ENCODE results near the gene TBC1D19. TPM values are rescaled to one million over a fixed set of nuclear protein-coding genes. Genes with fewer than 3 reads are reported as not detected.
"Not testable (repeated sequence)": the region's sequence is repeated elsewhere in the genome, so short reads cannot be mapped to it uniquely, and the experiment has no call there.

The TBC1D19 gene
- total and polyA plus RNA-seq, 2 donors = 9.7 to 43.3 TPM

DNA sequence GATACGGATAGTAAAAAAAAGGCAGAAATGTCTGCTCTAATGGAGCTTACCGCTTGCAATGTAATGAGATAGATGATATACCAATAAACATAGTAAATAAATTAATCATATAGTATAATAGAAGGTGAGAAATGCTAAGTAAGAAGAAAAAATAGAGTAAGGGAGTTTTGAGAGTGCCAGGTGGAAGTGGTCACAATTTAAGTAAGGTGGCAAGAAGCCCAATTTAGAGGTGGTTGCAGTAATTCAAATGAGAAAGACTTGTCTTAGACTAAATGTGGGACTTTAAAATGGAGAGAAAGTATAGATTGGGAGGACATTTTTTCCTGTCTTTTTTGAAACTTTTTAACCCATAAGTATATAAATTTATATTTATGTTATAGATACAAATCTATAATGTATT lies 26.0 kb downstream of the TBC1D19 start:
- H3K4me1 ChIP-seq (ENCODE audit: control insufficient read depth in 2 of 2, insufficient read depth in 2 of 2, low read length in 2 of 2) = peaks cover 25 to 44% of the 10 kb centered on the region in 2 donors
- H3K27ac ChIP-seq (ENCODE audit: low read depth in 1 of 2, low read length in 1 of 2) = peak overlapping the region; percentile 25 to 99
- DNase-seq (ENCODE audit: low read depth in 6 of 9, low spot score in 9 of 9) = no peak
- 96% methylated on average over 2 of the region's 2 CpGs for WGBS
- H3K9me3 ChIP-seq (ENCODE audit: control insufficient read depth in 2 of 2, insufficient read depth in 1 of 2, low read length in 1 of 2) = no peaks in the 10 kb centered on the region
- no peaks in the 10 kb centered on the region for H3K27me3 ChIP-seq (ENCODE audit: control insufficient read depth in 2 of 2, insufficient read depth in 1 of 2, low read length in 1 of 2)
- H3K4me3 ChIP-seq (ENCODE audit: low read length in 2 of 2) = no peak overlapping the region
- H3K36me3 ChIP-seq (ENCODE audit: control insufficient read depth in 2 of 2, insufficient read depth in 2 of 2, low read length in 1 of 2) = peaks cover 0 to 2% of the 10 kb centered on the region in 2 donors

DNA sequence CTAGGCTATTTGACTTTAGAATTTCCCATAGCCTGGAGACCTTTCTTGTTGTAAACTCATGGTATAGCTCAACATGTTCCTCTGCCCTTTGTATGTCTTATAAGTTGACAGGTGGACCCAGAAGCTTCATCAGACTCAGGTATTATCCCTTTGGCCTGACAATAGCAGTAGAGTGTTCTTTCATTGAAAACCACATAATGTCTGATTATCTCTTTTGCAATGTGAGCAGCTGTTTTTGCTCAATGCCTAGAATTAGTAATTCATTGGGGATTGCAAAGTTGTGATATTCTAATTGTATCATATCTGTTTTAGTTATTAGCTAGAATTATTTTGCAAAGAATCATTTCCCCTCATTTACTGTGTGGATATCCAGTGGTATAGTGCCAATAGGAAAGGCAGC lies 27.5 kb downstream of the TBC1D19 start:
- H3K4me1 ChIP-seq (ENCODE audit: control insufficient read depth in 2 of 2, insufficient read depth in 2 of 2, low read length in 2 of 2) = peaks cover 21 to 39% of the 10 kb centered on the region in 2 donors
- DNase-seq (ENCODE audit: low read depth in 6 of 9, low spot score in 9 of 9) = peak in 1 of 9 donors; percentile 50
- peak overlapping the region in 1 of 2 donors; percentile 9 for H3K4me3 ChIP-seq (ENCODE audit: low read length in 2 of 2)
- H3K9me3 ChIP-seq (ENCODE audit: control insufficient read depth in 2 of 2, insufficient read depth in 1 of 2, low read length in 1 of 2) = no peaks in the 10 kb centered on the region
- peak overlapping the region; percentile 81 to 99 for H3K27ac ChIP-seq (ENCODE audit: low read depth in 1 of 2, low read length in 1 of 2)
- peaks cover 0 to 7% of the 10 kb centered on the region in 2 donors for H3K36me3 ChIP-seq (ENCODE audit: control insufficient read depth in 2 of 2, insufficient read depth in 2 of 2, low read length in 1 of 2)
- H3K27me3 ChIP-seq (ENCODE audit: control insufficient read depth in 2 of 2, insufficient read depth in 1 of 2, low read length in 1 of 2) = no peaks in the 10 kb centered on the region

DNA sequence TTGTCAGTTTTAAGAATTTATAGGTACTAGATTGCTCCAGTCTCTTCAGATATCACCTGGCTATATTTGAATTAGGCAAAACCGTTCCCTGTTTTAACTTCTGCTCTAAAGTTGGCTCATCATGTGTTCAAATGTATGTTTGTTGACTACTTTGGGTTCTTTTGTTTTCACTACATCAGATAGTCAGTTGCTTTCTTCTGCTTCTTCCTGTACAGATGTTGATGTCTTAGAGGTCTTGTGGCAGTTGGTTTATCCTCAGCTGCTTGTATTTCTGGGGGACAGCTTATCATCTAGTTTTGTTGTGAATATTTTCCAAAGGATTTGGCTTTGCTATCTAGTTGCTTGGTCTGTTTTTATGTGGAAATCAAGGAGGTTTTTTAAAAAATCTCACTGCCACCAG lies 28.0 kb downstream of the TBC1D19 start:
- Histone ChIP-seq H3K27ac (ENCODE audit: low read depth in 1 of 2, low read length in 1 of 2) (peak overlapping the region; percentile 87 to 99), H3K27me3 (ENCODE audit: control insufficient read depth in 2 of 2, insufficient read depth in 1 of 2, low read length in 1 of 2) (no peaks in the 10 kb centered on the region), H3K36me3 (ENCODE audit: control insufficient read depth in 2 of 2, insufficient read depth in 2 of 2, low read length in 1 of 2) (peaks cover 0 to 7% of the 10 kb centered on the region in 2 donors), H3K4me3 (ENCODE audit: low read length in 2 of 2) (peak overlapping the region; percentile 17 to 21), H3K9me3 (ENCODE audit: control insufficient read depth in 2 of 2, insufficient read depth in 1 of 2, low read length in 1 of 2) (no peaks in the 10 kb centered on the region), H3K4me1 (ENCODE audit: control insufficient read depth in 2 of 2, insufficient read depth in 2 of 2, low read length in 2 of 2) (peaks cover 17 to 36% of the 10 kb centered on the region in 2 donors)
- WGBS = 5% methylated on average over 1 of the region's 1 CpG
- DNase-seq (ENCODE audit: low read depth in 6 of 9, low spot score in 9 of 9) = peak in 8 of 9 donors; percentile 48 to 91 (median 76)

DNA sequence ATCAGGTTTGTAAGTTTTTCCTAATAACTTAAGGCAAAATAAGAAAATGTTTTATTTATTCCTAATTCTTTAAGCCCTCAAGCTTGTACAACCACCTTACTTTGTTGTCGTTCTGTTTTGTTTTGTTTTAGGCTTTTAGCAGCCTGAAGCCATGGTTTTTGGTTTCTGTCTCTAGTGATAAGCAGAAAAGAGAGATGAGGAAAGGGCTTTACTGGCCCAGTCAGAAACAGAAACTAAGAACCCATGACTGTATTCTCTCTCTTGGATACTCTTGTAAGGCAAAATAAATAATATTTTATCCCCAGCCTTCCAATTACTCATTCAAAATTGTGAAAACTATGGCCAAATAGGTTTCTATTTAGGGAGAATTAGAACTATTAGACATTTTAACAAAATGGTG lies 29.4 kb downstream of the TBC1D19 start:
- Histone ChIP-seq H3K4me1 (ENCODE audit: control insufficient read depth in 2 of 2, insufficient read depth in 2 of 2, low read length in 2 of 2) (peaks cover 15 to 27% of the 10 kb centered on the region in 2 donors), H3K9me3 (ENCODE audit: control insufficient read depth in 2 of 2, insufficient read depth in 1 of 2, low read length in 1 of 2) (no peaks in the 10 kb centered on the region), H3K27me3 (ENCODE audit: control insufficient read depth in 2 of 2, insufficient read depth in 1 of 2, low read length in 1 of 2) (no peaks in the 10 kb centered on the region), H3K27ac (ENCODE audit: low read depth in 1 of 2, low read length in 1 of 2) (peak overlapping the region; percentile 27 to 99), H3K4me3 (ENCODE audit: low read length in 2 of 2) (no peak overlapping the region), H3K36me3 (ENCODE audit: control insufficient read depth in 2 of 2, insufficient read depth in 2 of 2, low read length in 1 of 2) (peaks cover 0 to 11% of the 10 kb centered on the region in 2 donors)
- DNase-seq (ENCODE audit: low read depth in 6 of 9, low spot score in 9 of 9) = peak in 1 of 9 donors; percentile 64
- 47% methylated on average over 1 of the region's 1 CpG for WGBS

DNA sequence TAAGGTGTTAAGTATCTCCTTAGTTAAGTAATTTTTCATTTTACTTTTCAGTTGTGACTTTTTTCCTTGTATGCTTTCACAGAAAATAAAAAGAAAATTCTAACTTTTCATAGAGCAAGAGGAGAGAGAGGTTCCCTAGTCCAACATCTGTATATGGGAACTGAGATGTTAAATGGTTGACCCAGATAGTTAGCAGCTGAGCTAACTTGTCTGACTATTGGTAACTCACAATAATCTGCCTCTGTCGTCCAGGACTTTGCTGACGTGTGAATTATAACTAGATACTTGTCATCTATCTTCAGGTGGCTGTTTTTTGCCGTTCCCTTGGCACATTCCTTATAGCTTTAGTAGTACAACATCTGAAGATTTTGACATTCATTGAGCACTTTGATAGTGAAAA lies 29.9 kb downstream of the TBC1D19 start:
- DNase-seq (ENCODE audit: low read depth in 6 of 9, low spot score in 9 of 9) = peak in 1 of 9 donors; percentile 39
- 91% methylated on average over 3 of the region's 3 CpGs for WGBS
- peaks cover 0 to 13% of the 10 kb centered on the region in 2 donors for H3K36me3 ChIP-seq (ENCODE audit: control insufficient read depth in 2 of 2, insufficient read depth in 2 of 2, low read length in 1 of 2)
- H3K27ac ChIP-seq (ENCODE audit: low read depth in 1 of 2, low read length in 1 of 2) = peak overlapping the region in 1 of 2 donors; percentile 99
- H3K27me3 ChIP-seq (ENCODE audit: control insufficient read depth in 2 of 2, insufficient read depth in 1 of 2, low read length in 1 of 2) = no peaks in the 10 kb centered on the region
- H3K9me3 ChIP-seq (ENCODE audit: control insufficient read depth in 2 of 2, insufficient read depth in 1 of 2, low read length in 1 of 2) = no peaks in the 10 kb centered on the region
- H3K4me1 ChIP-seq (ENCODE audit: control insufficient read depth in 2 of 2, insufficient read depth in 2 of 2, low read length in 2 of 2) = peaks cover 15 to 27% of the 10 kb centered on the region in 2 donors
- no peak overlapping the region for H3K4me3 ChIP-seq (ENCODE audit: low read length in 2 of 2)

DNA sequence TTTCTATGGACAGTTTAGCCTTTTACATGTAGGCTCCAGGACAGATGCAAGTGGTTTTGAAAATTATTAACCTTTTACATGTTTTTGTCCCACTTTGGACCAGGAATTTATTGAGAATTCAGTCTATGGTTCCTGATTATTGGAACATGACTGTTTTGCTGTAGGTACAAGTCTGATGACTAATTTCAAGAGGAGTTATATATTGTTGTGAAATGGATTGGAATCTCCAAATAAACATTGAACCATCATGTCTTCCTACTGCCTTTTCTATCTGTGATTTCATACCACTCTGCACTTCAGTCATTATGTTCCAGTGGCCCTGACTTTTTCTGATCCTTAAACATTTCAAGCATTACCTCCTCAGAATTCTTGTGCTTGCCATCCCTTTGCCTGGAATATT lies 35.9 kb downstream of the TBC1D19 start:
- H3K36me3 ChIP-seq (ENCODE audit: control insufficient read depth in 2 of 2, insufficient read depth in 2 of 2, low read length in 1 of 2) = peaks cover 4 to 32% of the 10 kb centered on the region in 2 donors
- no peak for DNase-seq (ENCODE audit: low read depth in 6 of 9, low spot score in 9 of 9)
- no peak overlapping the region for H3K27ac ChIP-seq (ENCODE audit: low read depth in 1 of 2, low read length in 1 of 2)
- H3K27me3 ChIP-seq (ENCODE audit: control insufficient read depth in 2 of 2, insufficient read depth in 1 of 2, low read length in 1 of 2) = no peaks in the 10 kb centered on the region
- H3K4me3 ChIP-seq (ENCODE audit: low read length in 2 of 2) = no peak overlapping the region
- H3K9me3 ChIP-seq (ENCODE audit: control insufficient read depth in 2 of 2, insufficient read depth in 1 of 2, low read length in 1 of 2) = no peaks in the 10 kb centered on the region
- peaks cover 0 to under 1% of the 10 kb centered on the region in 2 donors for H3K4me1 ChIP-seq (ENCODE audit: control insufficient read depth in 2 of 2, insufficient read depth in 2 of 2, low read length in 2 of 2)

DNA sequence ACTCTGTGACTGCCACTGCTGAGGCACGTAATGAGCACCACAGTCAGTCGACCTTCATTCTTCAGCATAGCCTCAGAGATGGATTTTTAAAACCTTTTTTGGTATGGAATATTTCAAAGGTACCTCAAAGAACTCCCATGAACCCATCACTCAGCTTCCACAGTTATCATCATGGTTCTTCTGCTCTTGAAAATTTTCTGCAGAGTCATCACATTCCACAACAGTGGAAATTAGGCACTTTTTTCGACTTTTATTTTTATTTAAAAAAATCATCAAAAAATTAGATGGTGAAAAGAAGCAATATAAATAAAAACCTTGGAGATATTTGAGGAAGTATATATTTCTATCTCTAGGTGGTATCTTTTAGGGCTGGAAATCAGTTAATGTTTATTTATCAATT lies 37.5 kb downstream of the TBC1D19 start:
- no peak overlapping the region for H3K27ac ChIP-seq (ENCODE audit: low read depth in 1 of 2, low read length in 1 of 2)
- no peak overlapping the region for H3K4me3 ChIP-seq (ENCODE audit: low read length in 2 of 2)
- WGBS = 97% methylated on average over 3 of the region's 3 CpGs
- no peaks in the 10 kb centered on the region for H3K9me3 ChIP-seq (ENCODE audit: control insufficient read depth in 2 of 2, insufficient read depth in 1 of 2, low read length in 1 of 2)
- no peaks in the 10 kb centered on the region for H3K27me3 ChIP-seq (ENCODE audit: control insufficient read depth in 2 of 2, insufficient read depth in 1 of 2, low read length in 1 of 2)
- no peak for DNase-seq (ENCODE audit: low read depth in 6 of 9, low spot score in 9 of 9)
- H3K36me3 ChIP-seq (ENCODE audit: control insufficient read depth in 2 of 2, insufficient read depth in 2 of 2, low read length in 1 of 2) = peaks cover 4 to 29% of the 10 kb centered on the region in 2 donors
- H3K4me1 ChIP-seq (ENCODE audit: control insufficient read depth in 2 of 2, insufficient read depth in 2 of 2, low read length in 2 of 2) = no peaks in the 10 kb centered on the region

DNA sequence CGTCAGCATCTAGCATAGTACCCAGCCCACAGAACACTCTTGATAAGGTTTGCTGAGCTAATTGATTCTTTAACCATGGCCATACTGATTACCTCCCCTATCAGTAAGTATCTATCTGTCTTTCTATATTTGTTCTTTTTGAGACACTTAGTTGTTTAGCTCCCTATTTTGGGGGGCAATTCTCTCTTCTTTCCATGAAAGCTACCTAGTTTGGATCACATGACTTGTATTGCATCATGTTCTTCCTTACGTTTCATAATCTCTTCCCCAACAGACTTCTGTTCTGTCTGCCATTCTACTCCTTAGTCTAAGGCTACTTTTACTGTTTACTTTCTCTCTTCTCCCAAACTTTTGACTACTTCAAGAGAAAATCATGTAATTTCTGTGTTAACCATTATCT lies 39.0 kb downstream of the TBC1D19 start:
- 96% methylated on average over 2 of the region's 2 CpGs for WGBS
- peaks cover 4 to 25% of the 10 kb centered on the region in 2 donors for H3K36me3 ChIP-seq (ENCODE audit: control insufficient read depth in 2 of 2, insufficient read depth in 2 of 2, low read length in 1 of 2)
- no peak overlapping the region for H3K27ac ChIP-seq (ENCODE audit: low read depth in 1 of 2, low read length in 1 of 2)
- no peaks in the 10 kb centered on the region for H3K27me3 ChIP-seq (ENCODE audit: control insufficient read depth in 2 of 2, insufficient read depth in 1 of 2, low read length in 1 of 2)
- H3K9me3 ChIP-seq (ENCODE audit: control insufficient read depth in 2 of 2, insufficient read depth in 1 of 2, low read length in 1 of 2) = no peaks in the 10 kb centered on the region
- no peaks in the 10 kb centered on the region for H3K4me1 ChIP-seq (ENCODE audit: control insufficient read depth in 2 of 2, insufficient read depth in 2 of 2, low read length in 2 of 2)
- no peak for DNase-seq (ENCODE audit: low read depth in 6 of 9, low spot score in 9 of 9)
- H3K4me3 ChIP-seq (ENCODE audit: low read length in 2 of 2) = no peak overlapping the region

DNA sequence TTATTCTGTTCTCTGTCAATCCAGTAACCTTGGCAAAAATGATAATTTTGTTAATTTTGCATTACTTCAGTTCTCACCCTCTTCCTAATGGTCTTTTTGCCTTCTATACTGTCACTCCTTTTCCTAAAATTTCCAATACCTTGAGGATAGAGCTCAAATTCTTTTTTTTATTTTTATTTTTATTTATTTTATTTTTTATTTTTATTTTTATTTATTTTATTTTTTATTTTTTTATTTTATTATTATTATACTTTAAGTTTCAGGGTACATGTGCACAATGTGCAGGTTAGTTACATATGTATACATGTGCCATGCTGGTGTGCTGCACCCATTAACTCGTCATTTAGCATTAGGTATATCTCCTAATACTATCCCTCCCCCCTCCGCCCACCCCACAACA lies 42.8 kb downstream of the TBC1D19 start:
- DNase-seq (ENCODE audit: low read depth in 6 of 9, low spot score in 9 of 9); H3K27me3 ChIP-seq (ENCODE audit: control insufficient read depth in 2 of 2, insufficient read depth in 1 of 2, low read length in 1 of 2); H3K4me3 ChIP-seq (ENCODE audit: low read length in 2 of 2); H3K4me1 ChIP-seq (ENCODE audit: control insufficient read depth in 2 of 2, insufficient read depth in 2 of 2, low read length in 2 of 2); H3K9me3 ChIP-seq (ENCODE audit: control insufficient read depth in 2 of 2, insufficient read depth in 1 of 2, low read length in 1 of 2); H3K27ac ChIP-seq (ENCODE audit: low read depth in 1 of 2, low read length in 1 of 2): not testable (repeated sequence)
- peaks cover 0 to 21% of the 10 kb centered on the region in 2 donors for H3K36me3 ChIP-seq (ENCODE audit: control insufficient read depth in 2 of 2, insufficient read depth in 2 of 2, low read length in 1 of 2)
- WGBS = 100% methylated on average over 2 of the region's 2 CpGs

DNA sequence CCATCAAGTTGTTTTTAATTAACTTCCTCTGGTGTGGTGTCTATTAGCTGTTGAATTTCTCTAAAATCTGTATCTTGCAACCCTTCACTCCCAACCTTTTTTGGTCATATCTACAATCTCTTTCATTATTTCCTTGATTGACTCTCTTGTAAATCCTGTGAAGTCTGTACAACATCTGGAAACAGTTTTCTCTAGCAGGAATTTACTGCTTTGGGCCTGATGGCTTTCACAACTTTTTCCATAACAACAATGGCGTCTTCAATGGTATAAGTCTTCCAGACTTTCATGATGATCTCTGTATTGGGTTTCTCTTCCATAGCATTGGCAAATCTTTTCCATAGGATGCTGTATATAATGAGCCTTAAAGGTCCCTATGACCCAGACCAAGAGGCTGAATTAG lies 49.0 kb downstream of the TBC1D19 start:
- DNase-seq (ENCODE audit: low read depth in 6 of 9, low spot score in 9 of 9) = no peak
- Histone ChIP-seq H3K4me1 (ENCODE audit: control insufficient read depth in 2 of 2, insufficient read depth in 2 of 2, low read length in 2 of 2) (no peaks in the 10 kb centered on the region), H3K36me3 (ENCODE audit: control insufficient read depth in 2 of 2, insufficient read depth in 2 of 2, low read length in 1 of 2) (peaks cover 0 to 25% of the 10 kb centered on the region in 2 donors), H3K4me3 (ENCODE audit: low read length in 2 of 2) (no peak overlapping the region), H3K27ac (ENCODE audit: low read depth in 1 of 2, low read length in 1 of 2) (no peak overlapping the region), H3K9me3 (ENCODE audit: control insufficient read depth in 2 of 2, insufficient read depth in 1 of 2, low read length in 1 of 2) (no peaks in the 10 kb centered on the region), H3K27me3 (ENCODE audit: control insufficient read depth in 2 of 2, insufficient read depth in 1 of 2, low read length in 1 of 2) (no peaks in the 10 kb centered on the region)
- WGBS = 97% methylated on average over 1 of the region's 1 CpG

All from thymus (tissue), 11 donors.